GM12891 (cell line): Measurements from ENCODE around the gene DNAJC4.
"Not testable (repeated sequence)": the region's sequence is repeated elsewhere in the genome, so short reads cannot be mapped to it uniquely, and the experiment has no call there.

Experiments
- DNase-seq: peaks from one replicate; pipeline ENCODE4 v3.0.0; 2011; ENCODE audit warnings: low spot score; ENCODE audit not compliant: insufficient read length
- FAIRE-seq: peaks from 2 replicates; lab custom pipeline; 2011; peaks lifted over from hg19 to GRCh38; lab: Jason Lieb, UNC
- PAX5 ChIP-seq: IDR thresholded peaks from 2 replicates; pipeline ENCODE4 v1.6.1; 2011; ENCODE audit warnings: low read length, moderate library complexity, mild to moderate bottlenecking; ENCODE audit not compliant: insufficient read depth, severe bottlenecking
- POLR2A ChIP-seq: IDR thresholded peaks from 2 replicates; pipeline ENCODE4 v1.6.1; 2011; ENCODE audit warnings: low read depth, low read length, control low read depth
- POLR2AphosphoS5 ChIP-seq: IDR thresholded peaks from 2 replicates; pipeline ENCODE4 v1.6.1; 2011; ENCODE audit warnings: low read depth, low read length, control low read depth
- POU2F2 ChIP-seq: IDR thresholded peaks from 2 replicates; pipeline ENCODE4 v1.6.1; 2011; ENCODE audit warnings: low read depth, mild to moderate bottlenecking, control low read depth, low read length, moderate library complexity
- SPI1 ChIP-seq: IDR thresholded peaks from 2 replicates; pipeline ENCODE4 v1.6.1; 2011; ENCODE audit warnings: low read depth, low read length, control low read depth
- TAF1 ChIP-seq: IDR thresholded peaks from 2 replicates; pipeline ENCODE4 v1.6.1; 2011; ENCODE audit warnings: low read depth, low read length, control low read depth

The DNAJC4 gene

DNA sequence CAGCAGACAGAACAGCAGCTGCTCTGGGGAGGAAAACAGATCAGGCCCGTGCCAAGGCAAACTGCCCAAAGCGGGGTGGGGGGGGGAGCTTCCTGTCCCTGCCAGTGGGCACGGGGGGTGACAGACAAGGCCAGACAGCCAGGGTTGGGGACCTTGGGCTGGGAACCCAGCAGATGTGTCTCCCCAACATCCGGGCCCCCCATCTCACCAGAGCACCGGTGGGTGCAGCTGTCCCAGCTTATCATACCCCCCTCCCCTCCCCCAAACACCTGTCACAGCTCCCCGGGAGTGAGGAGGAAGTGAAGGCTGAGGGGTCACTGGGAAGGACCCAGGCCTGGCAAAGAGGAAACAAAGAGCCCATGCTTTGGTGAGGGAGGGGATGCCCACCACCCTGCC lies 15.1 kb downstream of the DNAJC4 start:
- no peak; the same call in 1 of the 2 replicates for TF ChIP-seq SPI1
- no peak for TF ChIP-seq POLR2AphosphoS5
- no peak for TF ChIP-seq POU2F2
- TF ChIP-seq POLR2A, result no peak
- TF ChIP-seq PAX5, result no peak
- no peak for TF ChIP-seq TAF1
- FAIRE-seq (no peak), DNase-seq (no peak)

- FAIRE-seq (peak; percentile 16), DNase-seq (no peak)
Observed at GRCh38 chr11:64245797-64246620, 15.7 kb downstream of the DNAJC4 start.

DNA sequence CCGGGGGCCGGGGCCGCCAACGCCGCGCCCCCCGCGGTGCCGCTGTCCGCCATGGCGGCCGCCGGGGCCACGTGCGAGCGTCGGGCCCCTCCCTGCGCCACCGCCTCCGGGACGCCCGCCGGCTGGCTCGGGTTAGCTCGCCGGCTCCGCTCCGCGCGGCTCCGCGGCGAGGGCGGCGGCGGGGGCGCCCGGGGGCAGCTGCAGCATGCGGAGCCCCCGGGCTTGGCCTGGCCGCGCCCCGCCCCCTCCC lies 16.2 kb downstream of the DNAJC4 start:
- not testable (repeated sequence) for FAIRE-seq, DNase-seq

More at GRCh38 chr11:64245797-64246620, 15.7 kb downstream of the DNAJC4 start:
- no peak for TF ChIP-seq SPI1
- TF ChIP-seq POU2F2, result no peak
- no peak for TF ChIP-seq POLR2AphosphoS5
- TF ChIP-seq POLR2A, result 0 out of 2 replicates have a peak, but pooled peaks have one; percentile 23
- TF ChIP-seq TAF1, result 0 out of 2 replicates have a peak, but pooled peaks have one; percentile 17
- TF ChIP-seq PAX5, result no peak

DNA sequence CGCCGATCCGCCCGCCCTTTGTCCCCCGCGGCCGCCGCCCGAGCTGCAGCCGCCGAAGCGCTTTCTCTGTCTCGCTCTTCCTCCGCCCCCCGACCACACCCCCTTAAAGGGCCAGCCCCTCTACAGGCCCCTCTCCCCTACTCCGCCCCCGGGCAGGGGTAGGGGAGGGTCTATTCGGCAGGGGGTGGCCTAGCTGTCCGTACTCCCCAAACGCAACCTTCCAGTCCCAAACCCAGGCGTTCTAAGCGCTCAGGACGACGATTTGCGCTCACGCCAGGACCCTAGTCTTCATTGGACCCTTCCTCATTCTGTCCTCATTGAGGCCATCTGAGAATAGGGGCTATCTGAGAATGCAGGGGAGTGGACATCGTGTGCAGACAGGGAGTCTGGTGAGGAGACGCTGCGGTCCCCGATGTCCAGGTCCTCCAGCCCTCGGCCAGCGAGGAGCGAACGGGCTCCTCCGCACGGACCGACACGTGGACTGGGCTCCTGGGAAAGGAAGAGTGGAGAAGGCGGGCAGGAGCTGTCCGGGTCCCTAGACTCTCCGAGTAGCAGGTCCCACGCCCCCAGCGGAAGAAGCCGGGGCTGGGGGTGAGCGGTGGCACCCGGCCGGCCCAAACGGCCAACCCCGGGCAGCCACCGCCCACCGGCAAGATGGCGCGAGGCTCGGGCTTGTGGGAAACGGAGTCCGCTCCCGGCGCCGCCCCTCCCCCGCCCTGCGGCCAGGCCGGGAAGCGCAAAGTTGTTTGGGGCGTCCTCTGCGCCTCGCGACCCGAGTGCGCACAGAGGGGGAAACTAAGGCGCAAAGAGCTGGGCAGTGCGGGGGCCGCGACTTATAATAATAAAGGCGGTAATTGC lies 16.8 kb downstream of the DNAJC4 start, which contains the start of gene PPP1R14B:
TSS of gene PPP1R14B (minus strand) at position 73 of the 858 bp plus-strand sequence. CDS start 270 bp downstream, outside the sequence.
- DNase-seq (peak; percentile 85), FAIRE-seq (peak; percentile 59)
- TF ChIP-seq SPI1, result no peak
- TF ChIP-seq PAX5, result no peak
- TF ChIP-seq TAF1, result no peak
- TF ChIP-seq POU2F2, result no peak
- TF ChIP-seq POLR2AphosphoS5, result no peak
- TF ChIP-seq POLR2A, result no peak

- FAIRE-seq, result no peak
- no peak for TF ChIP-seq SPI1
- no peak for TF ChIP-seq POLR2AphosphoS5
- TF ChIP-seq TAF1, result no peak
- no peak for TF ChIP-seq POU2F2
- no peak for TF ChIP-seq PAX5
- no peak for TF ChIP-seq POLR2A
- DNase-seq, result no peak
Observed at GRCh38 chr11:64247729-64248531, 17.6 kb downstream of the DNAJC4 start.

- DNase-seq (no peak), FAIRE-seq (no peak)
- no peak for TF ChIP-seq POU2F2
- TF ChIP-seq SPI1, result no peak
- no peak for TF ChIP-seq POLR2A
- no peak for TF ChIP-seq TAF1
- TF ChIP-seq POLR2AphosphoS5, result no peak
- no peak for TF ChIP-seq PAX5
Observed at GRCh38 chr11:64248578-64248977, 18.2 kb downstream of the DNAJC4 start.

DNA sequence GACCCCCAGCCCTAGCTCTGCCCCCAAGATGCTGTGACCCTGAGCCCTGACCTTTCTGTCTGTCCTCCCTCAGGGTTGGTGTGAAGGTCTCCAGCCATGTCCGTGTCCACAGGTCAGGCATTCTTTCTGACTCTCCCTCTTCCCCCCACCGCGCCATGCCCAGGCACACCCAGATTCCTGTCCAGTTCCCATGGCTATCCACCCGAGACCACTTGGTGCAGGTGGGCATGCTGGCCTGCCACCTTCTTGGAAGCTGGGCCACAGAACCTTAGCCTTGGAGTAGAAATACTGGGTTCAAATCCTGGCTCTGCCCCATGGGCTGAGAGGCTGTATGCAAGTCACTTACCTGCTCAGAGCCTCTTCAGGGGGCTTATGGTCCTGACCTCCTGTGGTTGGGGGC lies 18.7 kb downstream of the DNAJC4 start:
- DNase-seq (no peak), FAIRE-seq (no peak)
- TF ChIP-seq POLR2A (no peak), SPI1 (no peak), PAX5 (no peak), POU2F2 (no peak), TAF1 (no peak), POLR2AphosphoS5 (no peak)

- FAIRE-seq, result no peak
- no peak for DNase-seq
Observed at GRCh38 chr11:64249563-64250414, 19.4 kb downstream of the DNAJC4 start.

More at GRCh38 chr11:64249563-64250414, 19.4 kb downstream of the DNAJC4 start:
- TF ChIP-seq POLR2A (no peak), PAX5 (no peak), POLR2AphosphoS5 (no peak), SPI1 (no peak), POU2F2 (no peak), TAF1 (no peak)
